GM18907 (cell line): ENCODE data around the gene IL31.
"Not testable (repeated sequence)": the region's sequence is repeated elsewhere in the genome, so short reads cannot be mapped to it uniquely, and the experiment has no call there.

Experiments used
- ATAC-seq: cut with Tn5 transposase; IDR thresholded peaks from one replicate; pipeline ENCODE4 v1.9.1; 2021; ENCODE audit warnings: mild to moderate bottlenecking, moderate library complexity; ENCODE audit not compliant: unreplicated experiment

IL31 gene

DNA sequence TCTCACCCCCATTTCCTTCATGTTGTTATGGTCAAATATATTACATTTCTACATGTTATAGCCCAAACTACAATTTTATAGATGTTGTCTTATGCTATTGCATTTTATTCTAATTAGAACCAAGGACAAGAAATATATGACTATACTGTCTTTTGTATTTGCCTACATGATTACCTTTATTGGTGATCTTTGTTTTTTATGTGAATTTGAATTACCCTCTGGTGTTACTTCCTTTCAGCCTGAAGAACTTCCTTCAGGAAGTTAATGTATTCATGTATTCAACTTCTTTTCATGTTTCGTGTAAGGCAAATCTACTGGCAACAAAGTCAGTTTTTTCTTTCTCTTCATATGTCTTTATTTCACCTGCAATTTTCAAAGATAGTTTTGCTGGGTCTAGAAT, 20.8 kb upstream of the IL31 start:
- ATAC-seq, result no peak

GRCh38 chr12:122192441-122192840, 18.4 kb upstream of the IL31 start:
- no peak for ATAC-seq

DNA sequence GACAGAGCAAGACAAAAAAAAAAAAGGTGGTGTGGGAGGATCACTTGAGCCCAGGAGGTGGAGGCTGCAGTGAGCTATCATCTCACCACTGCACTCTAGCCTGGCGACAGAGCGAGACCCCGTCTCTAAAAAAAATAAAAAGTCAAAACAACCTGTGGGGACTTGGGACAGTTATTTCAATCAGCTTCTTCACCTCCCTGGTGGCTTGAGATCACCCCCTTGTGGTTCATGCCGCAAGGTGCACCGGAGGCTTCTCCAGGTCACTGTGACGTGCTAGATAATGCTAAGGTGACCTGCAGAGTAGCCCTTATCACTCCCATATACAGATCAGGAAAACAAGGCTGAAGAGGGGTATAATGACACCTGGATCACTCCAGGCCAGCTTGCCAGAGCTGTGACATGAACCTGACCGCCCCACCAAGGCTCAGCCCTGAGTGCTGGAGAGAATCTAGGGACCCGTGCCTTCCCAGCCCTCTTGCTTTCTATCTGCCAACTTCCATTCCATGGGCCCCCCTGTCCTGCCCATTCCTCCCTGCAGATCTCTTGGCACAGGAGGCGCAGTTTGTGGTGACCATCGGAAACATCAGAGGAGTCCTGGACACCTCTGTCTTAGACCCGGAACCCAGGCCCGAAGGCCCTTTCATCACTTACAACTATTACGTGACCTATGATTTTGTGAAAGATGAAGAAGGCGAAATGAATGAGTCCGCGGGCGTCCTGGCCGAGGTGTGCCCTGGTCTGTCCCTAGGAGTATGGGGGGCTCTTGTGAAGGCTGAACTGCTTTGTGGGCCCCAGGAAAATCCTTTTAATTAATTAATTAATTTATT, 17.0 kb upstream of the IL31 start:
- ATAC-seq, result no peak

- ATAC-seq, result no peak
Measured at GRCh38 chr12:122189626-122190475, 15.8 kb upstream of the IL31 start.

- ATAC-seq, result no peak
Measured at GRCh38 chr12:122187466-122187865, 13.4 kb upstream of the IL31 start.

DNA sequence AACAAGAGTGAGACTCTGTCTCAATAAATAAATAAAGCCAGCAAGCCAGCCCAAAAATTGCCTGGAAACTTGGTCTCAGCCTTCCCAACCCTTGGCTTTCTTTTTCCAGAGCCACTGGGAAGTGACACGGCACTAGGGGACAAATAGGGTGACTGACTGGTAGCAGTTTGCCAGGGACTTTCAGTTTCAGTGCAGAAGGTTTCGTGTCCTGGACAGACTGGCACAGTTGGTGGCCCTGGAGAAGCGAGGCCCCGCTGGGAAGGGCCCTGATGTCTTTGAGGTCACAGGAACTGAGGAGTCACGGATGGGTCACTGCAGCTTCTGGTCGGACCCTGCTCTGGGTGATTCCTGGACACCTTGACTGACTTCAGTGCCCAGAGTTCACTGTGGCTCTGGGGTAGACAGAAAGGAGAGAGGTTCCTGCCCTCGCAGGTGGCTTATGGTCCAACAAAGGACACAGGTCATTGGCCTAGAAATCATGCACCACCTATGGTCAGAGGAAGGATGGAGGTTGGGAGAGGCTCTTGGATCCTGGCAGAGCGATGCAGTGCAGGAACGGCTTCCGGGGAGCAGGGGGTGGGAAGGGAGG, 11.6 kb upstream of the IL31 start:
- ATAC-seq, result no peak

GRCh38 chr12:122185079-122185478, 11.1 kb upstream of the IL31 start:
- no peak for ATAC-seq

GRCh38 chr12:122184517-122184916, 10.5 kb upstream of the IL31 start:
- no peak for ATAC-seq

DNA sequence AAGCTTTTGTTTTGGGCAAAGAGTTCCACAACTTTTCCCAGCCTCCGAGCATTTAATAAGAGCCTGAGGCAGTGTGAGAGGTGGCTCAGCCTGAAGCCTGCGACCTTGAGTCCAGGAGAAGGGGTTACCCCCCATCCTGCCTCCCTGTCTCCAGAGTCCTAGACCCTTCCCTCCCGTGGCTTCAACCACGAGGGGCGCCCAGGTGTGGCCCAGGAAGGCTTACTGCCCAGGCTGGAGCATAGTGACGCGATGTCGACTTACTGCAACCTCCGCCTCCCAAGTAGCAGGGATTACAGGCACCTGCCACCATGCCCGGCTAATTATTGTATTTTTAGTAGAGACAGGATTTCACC, 9.5 kb upstream of the IL31 start:
- ATAC-seq, result no peak

- no peak for ATAC-seq
Measured at GRCh38 chr12:122182887-122183587, 9.0 kb upstream of the IL31 start, which contains the start of gene LRRC43. TSS of gene LRRC43 (plus strand) at chr12:122183123. CDS start at chr12:122183145, 22 bp downstream.

DNA sequence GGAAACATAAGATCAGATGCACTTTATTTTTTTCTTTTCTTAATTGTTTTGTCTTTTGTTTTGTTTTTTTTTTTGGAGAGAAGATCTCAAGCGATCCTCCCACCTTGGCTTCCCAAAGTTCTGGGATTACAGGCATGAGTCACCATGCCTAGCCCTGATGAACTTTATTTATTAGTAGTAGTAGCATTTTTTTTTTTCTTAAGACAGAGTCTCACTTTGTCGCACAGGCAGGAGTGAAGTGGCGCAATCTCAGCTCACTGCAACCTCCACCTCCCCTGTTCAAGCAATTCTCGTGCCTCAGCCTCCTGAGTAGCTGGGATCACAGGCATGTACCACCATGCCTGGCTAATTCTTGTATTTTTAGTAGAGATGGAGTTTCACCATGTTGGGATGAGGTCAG, 2.5 kb upstream of the IL31 start:
- ATAC-seq, result not testable (repeated sequence)

- no peak for ATAC-seq
Measured at GRCh38 chr12:122172262-122172939, 1.6 kb downstream of the IL31 start.

- no peak for ATAC-seq
Measured at GRCh38 chr12:122171399-122171798, 2.6 kb downstream of the IL31 start.

DNA sequence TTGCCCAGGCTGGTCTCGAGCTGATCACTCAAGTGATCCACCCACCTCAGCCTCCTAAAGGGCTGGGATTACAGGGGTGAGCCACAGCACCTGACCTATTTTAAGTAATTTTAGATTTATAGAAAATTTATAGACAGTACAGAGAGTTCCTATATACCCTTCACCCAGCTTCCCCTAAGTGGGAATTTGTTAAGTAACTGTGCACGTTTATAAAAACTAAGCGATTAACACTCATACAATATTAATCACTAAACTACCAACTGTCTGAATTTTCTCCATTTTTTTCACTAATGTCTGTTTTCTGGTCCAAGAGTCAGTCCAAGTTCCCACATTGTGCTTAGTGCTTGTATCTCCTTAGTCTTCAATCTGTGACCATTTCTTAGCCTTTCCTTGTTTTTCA, 5.5 kb downstream of the IL31 start:
- ATAC-seq, result no peak

- no peak for ATAC-seq
Measured at GRCh38 chr12:122167356-122167925, 6.6 kb downstream of the IL31 start.

DNA sequence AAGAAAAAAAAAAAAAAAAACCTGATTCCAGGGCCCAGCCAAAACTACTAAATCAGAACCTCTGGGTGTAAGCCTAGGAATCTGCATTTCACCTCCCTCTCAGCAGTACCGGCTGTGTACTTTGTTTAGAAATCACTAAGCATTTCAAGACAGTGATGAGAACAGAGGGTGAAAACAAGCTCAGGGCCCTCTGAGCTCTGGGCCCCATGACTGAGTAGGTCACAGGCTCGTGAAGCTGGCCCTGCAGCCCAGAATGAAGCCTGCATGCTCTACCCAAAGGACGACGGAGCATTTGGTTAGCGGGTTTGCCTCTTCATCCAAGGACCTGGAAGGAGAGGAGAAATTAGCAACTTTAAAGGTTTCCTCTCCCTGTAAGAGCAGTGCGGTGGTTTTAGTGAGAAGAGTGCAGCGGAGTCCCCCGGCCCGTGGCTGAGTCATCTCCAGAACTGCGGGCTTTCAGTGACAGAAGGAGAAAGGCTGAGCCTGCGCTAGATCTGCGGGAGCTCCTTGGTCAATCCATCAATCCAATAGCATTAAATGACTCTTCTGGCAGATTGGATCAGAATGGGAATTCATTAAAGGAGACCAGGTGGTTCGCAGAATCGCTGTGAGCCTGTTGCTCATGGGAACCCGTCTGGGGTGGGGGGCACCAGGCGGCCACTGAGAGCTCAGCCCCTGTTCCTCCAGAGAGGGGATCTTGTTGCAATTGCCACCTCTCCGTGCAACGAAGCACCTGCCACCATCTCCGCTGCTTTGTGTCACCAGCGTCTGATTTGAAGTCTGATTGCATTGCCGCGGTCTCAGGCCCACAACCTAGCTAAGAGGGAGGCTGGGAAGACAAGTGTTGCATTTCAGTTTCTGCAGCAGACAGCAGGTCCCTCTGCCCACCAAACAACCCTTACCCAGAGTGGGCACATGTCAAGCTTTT, 7.3 kb downstream of the IL31 start:
- no peak for ATAC-seq

DNA sequence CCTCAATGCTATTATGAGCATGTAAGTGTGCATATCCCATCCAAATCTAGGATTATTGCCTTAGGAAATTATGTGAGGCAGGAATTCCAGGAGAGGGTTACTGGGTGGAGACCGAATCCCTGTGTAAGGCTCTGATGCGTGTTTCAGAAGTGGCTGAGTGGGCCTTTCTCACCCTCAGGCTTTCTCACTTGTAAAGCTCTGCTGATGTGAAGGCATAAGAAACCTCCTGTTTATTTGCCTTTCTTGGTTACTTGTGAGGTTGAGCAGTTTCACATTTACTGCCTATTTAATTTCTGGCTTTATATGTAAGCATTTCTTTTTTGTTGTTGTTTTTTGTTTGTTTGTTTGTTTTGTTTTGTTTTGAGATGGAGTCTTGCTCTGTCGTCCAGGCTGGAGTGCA, 11.0 kb downstream of the IL31 start:
- ATAC-seq, result no peak

DNA sequence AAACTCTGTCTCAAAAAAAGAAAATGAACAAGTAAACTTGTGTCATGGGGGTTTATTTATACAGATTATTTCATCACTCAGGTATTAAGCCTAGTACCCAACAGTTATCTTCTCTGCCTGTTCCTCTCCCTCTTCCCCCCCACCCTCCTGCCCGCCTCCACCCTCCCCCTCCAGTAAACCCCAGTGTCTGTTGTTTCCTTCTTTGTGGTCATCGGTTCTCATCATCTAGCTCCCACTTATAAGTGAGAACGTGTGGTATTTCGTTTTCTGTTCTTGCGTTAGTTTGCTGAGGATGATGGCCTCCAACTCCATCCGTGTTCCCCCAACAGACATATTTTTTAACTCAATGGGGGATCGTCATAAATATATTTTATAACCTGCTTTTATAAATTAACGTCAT, 12.3 kb downstream of the IL31 start:
- no peak for ATAC-seq

GRCh38 chr12:122160761-122161160, 13.3 kb downstream of the IL31 start:
- no peak for ATAC-seq
